HL-60 (cell line): ENCODE measurements around the gene TBC1D24.

ENCODE experiments used
- DNase-seq, 2 experiments: peaks; one replicate each; pipeline ENCODE4 v3.0.0-alpha.2; 2010 to 2020; ENCODE audit warnings: low read depth in 1 of 2, low spot score in 1 of 2
- H3K27ac ChIP-seq: fragments of 250-450 bp; sonication (Bioruptor Pico); replicated peaks from 2 replicates; pipeline ENCODE4 v1.5.1; 2020; ENCODE audit warnings: mild to moderate bottlenecking, moderate library complexity
- H3K27me3 ChIP-seq: fragments of 250-450 bp; sonication (Bioruptor Pico); 2 replicates; pipeline ENCODE4 v1.5.1; 2021; ENCODE audit warnings: mild to moderate bottlenecking, moderate library complexity; ENCODE audit not compliant: insufficient read depth, poor library complexity, severe bottlenecking
- H3K4me3 ChIP-seq: replicated peaks from 2 replicates; pipeline ENCODE4 v1.5.1; 2011; ENCODE audit warnings: mild to moderate bottlenecking, control low read depth, low read length; ENCODE audit not compliant: insufficient read depth
- GABPA ChIP-seq: IDR thresholded peaks from 2 replicates; pipeline ENCODE4 v1.6.1; 2012; ENCODE audit warnings: low read depth
- POLR2AphosphoS5 ChIP-seq: IDR thresholded peaks from 2 replicates; pipeline ENCODE4 v1.6.1; 2012; ENCODE audit warnings: low read depth
- REST ChIP-seq: IDR thresholded peaks from 2 replicates; pipeline ENCODE4 v1.6.1; 2012; ENCODE audit warnings: low read depth; ENCODE audit not compliant: insufficient replicate concordance
- SPI1 ChIP-seq: IDR thresholded peaks from 2 replicates; pipeline ENCODE4 v1.6.1; 2012; ENCODE audit warnings: low read depth, mild to moderate bottlenecking, borderline replicate concordance
- TF ChIP-seq, protein P1 (sequence below): IDR thresholded peaks from one replicate; pipeline ENCODE4 v1.5.1; 2011; ENCODE audit warnings: low read length, control low read depth, inconsistent platforms; ENCODE audit not compliant: insufficient read depth

Gene TBC1D24

DNA sequence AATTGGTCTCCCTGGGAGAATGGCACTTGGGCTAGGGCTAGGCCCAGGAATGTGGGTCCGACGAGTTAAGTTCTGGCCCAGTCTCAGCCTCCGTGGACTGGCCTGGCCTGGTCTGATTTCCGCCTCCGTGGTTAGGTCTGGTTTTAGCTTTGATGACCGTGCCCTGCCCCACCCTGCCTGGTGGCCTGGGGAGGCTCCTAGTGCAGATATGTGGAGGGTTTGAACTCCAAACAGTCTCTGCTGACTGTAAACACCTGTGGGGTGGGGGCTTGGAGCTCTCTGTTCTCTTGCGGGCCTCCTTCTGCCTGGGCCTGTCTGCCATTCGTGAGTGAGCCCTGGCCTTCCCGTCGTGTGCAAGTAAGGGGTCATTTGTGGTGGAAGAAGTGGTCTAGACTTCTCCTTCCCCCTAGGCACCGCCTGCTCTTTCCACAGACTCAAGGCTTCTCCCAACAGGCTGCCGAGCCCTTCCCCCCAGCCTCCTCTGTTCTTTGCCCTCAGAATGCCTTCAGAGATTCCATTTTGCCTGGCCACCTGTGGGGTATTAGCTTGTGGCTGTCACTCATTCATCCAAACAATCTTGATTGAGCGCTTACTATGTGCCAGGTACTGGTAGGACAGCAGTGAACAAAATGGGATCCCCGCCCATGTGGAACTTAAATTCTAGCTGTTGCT lies 40.4 kb downstream of the TBC1D24 start:
- peak; percentile 77 to 82 for DNase-seq
- Histone ChIP-seq H3K4me3 (peak overlapping the region; percentile 86), H3K27ac (peak overlapping the region; percentile 86), H3K27me3 (no peaks in the 10 kb centered on the region)
- TF ChIP-seq, protein P1, sequence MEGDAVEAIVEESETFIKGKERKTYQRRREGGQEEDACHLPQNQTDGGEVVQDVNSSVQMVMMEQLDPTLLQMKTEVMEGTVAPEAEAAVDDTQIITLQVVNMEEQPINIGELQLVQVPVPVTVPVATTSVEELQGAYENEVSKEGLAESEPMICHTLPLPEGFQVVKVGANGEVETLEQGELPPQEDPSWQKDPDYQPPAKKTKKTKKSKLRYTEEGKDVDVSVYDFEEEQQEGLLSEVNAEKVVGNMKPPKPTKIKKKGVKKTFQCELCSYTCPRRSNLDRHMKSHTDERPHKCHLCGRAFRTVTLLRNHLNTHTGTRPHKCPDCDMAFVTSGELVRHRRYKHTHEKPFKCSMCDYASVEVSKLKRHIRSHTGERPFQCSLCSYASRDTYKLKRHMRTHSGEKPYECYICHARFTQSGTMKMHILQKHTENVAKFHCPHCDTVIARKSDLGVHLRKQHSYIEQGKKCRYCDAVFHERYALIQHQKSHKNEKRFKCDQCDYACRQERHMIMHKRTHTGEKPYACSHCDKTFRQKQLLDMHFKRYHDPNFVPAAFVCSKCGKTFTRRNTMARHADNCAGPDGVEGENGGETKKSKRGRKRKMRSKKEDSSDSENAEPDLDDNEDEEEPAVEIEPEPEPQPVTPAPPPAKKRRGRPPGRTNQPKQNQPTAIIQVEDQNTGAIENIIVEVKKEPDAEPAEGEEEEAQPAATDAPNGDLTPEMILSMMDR = no peak
- TF ChIP-seq GABPA (no peak), SPI1 (peak; percentile 19; the same call in 1 of the 2 replicates), POLR2AphosphoS5 (no peak; the same call in 1 of the 2 replicates), REST (no peak)

DNA sequence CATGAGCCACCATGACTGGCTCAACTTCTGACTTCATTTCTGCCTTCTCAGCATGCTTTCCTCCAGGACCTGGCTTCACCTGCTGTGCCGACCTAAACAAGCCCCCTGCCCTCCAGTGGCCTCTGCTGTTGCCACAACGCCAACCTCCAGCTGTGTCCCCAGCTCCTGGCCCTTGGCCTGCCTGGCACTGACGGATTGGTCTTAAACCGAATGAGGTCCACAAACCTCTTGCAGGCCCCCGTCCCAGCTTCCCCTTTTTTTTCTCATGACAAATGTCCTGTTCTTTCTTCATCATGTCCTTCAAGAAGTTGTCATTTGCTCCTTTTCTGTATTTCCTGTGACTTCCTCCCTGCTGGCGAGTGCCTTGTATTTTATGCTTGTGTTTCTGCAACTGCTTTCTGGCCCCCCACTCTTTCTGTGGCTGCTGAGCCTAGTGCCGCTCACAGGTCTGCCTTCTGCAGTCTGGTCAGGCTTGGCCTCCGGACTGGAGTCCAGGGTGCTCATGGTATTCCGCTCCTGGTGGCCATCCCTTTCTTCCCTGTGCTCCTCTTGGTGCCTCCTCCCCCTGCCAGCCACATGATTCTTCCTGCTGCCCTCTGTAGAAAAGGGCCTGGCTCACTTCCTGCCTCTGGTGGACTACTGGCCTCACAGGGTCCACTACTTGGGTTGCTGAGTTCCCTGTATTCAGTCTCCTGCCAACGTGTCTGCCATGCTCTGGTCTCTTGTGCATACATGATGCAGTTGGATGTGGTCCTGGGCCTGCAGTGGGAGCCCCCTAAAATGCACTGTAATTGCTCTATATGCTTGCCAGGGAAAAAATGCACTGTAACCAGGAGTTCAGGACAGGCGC lies 41.7 kb downstream of the TBC1D24 start:
- Histone ChIP-seq H3K27ac (peak overlapping the region; percentile 86), H3K4me3 (peak overlapping the region; percentile 86), H3K27me3 (no peaks in the 10 kb centered on the region)
- peak in 1 of 2 experiments; percentile 94 for DNase-seq
- no peak; the same call in 1 of the 2 replicates for TF ChIP-seq POLR2AphosphoS5
- no peak for TF ChIP-seq REST
- TF ChIP-seq SPI1 = peak; percentile 93
- TF ChIP-seq GABPA = peak; percentile 44
- TF ChIP-seq, protein P1 = no peak

GRCh38 chr16:2517954-2518605 lies 43.2 kb downstream of the TBC1D24 start:
- H3K27ac ChIP-seq = peak overlapping the region; percentile 86
- TF ChIP-seq REST = no peak
- TF ChIP-seq, protein P1 = no peak
- TF ChIP-seq GABPA = no peak
- DNase-seq = no peak

More at GRCh38 chr16:2517954-2518605, 43.2 kb downstream of the TBC1D24 start:
- no peaks in the 10 kb centered on the region for H3K27me3 ChIP-seq
- no peak overlapping the region for H3K4me3 ChIP-seq
